ENCODE data around the gene MACROD2.
"Not testable (repeated sequence)": the region's sequence is repeated elsewhere in the genome, so short reads cannot be mapped to it uniquely, and the experiment has no call there.

Gene MACROD2

DNA sequence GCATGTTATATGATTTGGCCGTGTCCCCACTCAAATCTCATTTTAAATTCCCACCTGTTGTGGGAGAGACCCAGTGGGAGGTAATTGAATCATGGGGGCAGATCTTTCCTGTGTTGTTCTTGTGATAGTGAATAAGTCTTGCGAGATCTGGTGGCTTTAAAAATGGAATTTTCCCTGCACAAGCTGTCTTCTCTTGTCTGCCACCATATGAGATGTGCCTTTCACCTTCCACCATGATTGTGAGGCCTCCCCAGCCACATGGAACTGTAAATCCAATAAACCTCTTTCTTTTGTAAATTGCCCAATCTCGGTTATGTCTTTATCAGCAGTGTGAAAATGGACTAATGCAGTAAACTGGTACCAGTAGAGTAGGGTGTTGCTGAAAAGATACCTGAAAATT lies 986.2 kb downstream of the MACROD2 start:
- DNase-seq, result not testable (repeated sequence)

DNA sequence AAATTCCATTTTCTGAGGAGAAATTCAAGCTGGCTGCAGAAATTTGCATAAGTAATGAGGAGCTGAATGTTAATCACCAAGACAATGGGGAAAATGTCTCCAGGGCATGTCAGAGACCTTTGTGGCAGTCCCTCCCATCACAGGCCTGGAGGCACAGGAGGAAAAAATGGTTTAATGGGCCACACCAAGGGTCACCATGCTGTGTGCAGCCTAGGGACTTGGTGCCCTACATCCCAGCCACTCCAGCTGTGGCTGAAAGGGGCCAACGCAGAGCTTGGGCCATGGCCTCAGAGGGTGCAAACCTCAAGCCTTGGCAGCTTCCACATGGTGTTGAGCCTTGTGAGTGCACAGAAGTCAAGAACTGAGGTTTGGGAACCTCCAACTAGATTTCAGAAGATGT lies 987.0 kb downstream of the MACROD2 start:
- not testable (repeated sequence) for DNase-seq

DNA sequence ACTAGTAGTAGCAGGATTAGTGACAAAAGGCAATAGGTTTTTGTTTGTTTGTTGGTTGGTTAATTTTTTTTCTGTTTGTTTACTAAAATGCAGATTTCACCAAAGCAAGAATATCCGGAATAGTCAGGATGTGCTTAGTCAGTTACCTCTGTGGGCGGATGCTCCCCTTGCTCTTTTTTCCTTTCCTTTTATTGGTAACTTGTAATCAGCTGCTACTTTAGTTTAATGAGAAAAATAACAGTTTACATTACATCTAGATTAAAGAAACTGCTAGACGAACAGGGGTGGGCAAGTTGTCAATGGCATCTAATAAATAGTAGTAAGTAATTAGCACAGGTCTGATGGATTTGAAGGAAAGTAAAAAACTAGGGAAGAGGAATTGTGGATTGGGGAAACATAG lies 989.0 kb downstream of the MACROD2 start:
- DNase-seq, result no peak

DNA sequence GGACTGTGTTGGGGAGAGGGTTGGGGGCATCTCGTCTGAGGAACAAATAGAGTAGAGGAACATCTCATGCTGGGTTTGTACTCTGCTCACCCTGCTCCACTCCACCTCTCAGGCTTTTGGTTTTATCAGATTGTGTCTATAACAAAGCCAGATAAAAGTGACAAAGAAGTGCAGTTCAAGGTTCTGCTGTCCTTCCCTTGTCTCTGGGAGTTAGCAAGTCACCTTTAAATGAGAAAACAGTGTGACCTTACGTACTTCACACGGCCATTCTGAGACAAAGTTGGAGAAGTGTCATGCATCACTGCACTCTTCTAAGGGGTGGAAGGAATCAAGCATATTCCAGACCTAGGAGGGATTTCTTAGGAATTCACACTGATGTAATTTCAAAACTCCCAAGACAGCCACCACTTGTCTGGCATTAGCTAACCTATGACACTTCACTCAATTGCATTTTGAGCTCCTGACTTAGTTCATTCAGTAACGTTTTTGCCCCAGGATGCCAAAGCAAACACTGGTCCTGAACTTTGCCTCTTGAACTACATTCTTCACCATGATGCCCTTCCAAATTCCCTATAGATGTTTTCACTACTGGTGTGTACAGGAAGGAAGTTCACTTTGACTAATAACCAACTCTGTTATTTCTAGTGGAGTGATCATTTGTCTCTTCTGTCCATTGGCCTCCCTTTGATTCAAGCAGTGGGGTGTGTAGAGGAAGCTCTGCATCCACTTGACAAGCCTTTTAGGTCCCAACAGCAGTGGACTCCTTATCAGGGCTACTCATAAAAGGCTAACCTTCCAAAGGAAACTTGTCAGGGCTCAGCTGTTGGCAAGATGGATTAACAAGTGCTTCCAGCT lies 989.7 kb downstream of the MACROD2 start:
- no peak for DNase-seq

DNA sequence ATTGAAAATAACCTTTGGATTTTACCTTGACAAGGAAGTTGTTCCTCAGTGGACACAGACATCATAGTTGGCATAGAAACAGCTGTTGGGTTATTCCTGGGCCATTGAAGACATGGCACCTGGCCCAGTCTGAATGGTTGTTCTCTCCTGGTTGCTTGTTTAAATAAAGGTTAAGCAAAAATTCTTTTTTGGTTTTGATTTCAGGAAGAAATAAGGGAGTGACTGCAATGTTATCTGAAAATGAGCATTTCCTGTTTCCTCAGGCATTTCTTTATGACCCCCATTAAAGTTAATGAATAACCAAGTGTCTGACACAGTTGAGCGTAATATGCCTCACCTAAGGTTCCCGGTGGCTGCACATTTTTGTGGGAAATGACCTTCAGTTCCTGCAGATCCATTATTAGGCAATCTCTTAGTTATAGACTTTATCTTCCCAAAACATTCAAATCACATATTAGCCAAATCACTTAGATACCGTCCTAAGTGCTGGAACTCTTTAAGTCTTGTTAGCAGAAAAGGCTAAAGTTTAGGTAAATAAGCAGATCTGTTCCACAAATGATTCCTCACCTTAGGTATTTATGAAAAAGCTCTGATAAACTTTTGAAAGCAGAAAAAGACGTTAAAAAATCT lies 990.8 kb downstream of the MACROD2 start:
- no peak for DNase-seq

DNA sequence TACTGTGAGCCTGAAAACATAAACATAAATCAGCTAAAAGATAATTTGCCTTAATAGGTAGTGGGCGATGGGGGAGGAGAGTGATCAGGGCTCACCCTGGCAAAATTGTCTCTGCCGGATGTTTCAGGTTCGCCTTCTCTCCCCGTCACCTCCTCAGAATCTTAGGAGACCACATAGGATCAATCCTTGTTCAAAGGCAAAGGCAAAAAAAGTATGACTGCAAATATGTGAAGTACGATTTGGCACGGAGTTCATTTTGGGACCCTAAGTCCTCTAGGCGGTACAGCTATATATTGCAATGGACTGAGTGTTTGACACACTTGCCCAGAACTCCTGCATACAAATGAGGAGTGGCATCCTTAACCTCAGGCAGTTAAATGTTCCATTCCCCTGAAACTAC lies 991.3 kb downstream of the MACROD2 start:
- DNase-seq, result no peak

DNA sequence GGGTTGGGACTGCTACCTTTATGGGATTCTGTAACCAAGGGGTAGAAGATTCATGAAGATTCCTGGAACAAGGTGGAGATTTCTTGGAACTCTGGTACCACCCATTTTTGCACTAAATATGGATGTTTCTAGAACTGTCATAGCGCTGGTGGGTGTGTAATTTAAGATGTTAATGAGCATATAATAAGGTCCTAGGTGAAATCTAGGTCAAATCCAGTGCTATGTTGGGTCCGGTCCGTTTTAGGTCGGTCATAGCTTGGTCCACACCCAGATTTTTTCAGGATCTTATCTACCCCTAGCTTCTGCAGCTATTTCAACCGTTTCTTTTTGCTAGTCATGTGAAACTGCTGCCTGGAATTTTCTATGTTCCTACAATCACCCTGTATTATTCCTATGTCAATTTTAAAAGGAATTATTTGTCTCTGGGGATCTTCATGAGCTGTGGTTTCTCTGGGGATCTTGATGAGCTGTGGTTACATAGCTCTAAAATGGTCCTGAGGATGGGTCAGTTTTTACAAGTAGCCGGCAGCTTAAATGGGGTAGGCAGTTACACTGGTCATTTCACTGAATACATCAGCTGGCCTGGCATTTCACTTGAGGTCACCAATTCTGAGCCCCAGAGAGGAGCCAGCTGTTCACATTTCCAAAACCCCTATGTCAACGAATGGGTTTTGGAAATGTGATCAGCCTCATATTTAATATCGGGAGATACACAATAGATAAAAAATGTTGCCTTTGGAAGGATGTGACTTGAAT lies 994.4 kb downstream of the MACROD2 start:
- no peak for DNase-seq

DNA sequence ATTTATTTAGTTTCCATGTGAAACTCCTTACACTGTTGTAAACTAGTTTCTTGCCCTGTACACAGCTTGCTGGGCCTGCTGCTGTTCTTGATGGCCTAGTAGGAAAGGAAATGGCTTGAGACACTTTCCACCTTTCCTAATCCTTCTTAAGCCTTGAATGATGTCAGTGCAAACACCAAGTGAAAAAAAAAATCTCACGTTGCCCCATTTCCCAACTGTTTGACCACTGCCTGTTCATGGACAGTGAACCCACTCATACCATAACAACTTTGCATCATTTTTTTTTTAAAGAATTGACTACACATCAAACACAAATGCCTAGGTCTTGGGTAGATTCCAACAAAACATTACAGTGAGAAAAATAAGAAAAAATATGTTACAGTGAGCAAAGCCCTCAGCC lies 995.7 kb downstream of the MACROD2 start:
- no peak for DNase-seq

DNA sequence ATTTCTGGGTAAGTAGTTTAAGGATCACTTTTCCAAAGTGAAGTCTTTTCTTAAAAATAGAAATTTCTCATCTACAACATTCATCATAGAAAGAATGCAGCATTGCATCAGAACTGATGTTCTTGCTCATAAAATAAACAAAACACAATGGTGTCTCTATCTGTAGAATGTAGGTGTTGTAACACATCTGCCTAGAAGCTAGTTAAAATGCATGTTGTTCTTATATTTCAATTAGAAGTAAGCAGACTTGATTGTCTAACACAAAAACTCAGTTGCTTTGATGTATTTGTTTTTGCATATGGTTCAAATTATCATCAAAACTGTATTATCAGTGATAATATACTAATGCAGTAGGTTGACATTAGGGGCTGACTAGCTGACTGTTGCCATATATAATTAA lies 996.8 kb downstream of the MACROD2 start:
- no peak for DNase-seq

DNA sequence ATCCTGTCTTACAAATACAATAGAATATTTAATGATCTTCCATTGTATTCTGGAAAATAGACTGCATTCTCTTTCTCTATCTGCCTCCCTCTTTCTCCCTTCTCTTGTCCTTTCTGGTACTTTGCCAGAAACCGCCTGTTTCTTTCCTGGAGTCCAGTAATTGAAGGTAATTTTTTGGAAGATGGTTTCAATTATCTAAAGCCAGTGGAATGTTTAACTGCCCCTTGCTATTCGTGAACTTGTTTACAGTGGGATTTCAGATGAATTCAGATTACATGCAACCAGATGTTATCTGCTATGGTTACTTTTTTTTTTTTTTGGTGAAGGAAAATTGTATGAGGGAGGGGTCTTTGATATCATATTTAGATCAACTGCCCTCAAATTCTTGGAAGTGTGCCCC lies 997.6 kb downstream of the MACROD2 start:
- DNase-seq, result no peak

DNA sequence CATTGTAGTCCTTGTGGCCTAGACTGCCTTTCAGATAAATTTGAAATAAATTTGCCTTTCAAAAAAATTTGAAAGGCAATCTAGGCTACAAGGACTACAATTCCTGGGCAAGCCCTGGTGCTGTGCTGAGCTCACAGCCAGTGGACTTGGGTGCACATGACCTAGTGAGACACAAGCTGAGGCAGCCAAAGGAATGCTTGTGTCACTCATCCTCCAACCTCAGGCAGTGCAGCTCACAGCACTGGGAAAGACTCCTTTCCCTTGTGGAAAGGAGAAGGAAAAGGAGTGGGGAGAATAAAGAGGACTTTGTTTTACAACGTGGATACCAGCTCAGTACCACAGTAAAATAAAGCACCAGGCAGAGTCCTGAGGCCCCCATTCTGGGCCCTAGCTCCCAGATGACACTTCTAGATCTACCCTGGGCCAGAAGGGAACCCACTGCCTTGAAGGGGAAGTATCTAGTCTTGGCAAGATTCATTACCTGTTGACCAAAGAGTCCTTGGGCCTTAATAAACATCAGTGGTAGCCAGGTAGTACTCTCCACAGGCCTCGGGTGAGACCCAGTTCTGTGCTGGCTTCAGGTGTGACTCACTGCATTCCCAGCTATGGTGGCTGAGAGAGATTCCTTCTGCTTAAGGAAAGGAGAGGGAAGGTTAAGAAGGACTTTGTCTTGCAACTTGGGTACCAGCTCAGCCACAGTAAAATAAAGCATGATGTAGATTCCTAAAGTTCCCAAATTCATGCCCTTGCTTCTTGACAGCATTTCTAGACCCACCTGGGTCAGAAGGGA lies 1001.8 kb downstream of the MACROD2 start:
- DNase-seq, result no peak

DNA sequence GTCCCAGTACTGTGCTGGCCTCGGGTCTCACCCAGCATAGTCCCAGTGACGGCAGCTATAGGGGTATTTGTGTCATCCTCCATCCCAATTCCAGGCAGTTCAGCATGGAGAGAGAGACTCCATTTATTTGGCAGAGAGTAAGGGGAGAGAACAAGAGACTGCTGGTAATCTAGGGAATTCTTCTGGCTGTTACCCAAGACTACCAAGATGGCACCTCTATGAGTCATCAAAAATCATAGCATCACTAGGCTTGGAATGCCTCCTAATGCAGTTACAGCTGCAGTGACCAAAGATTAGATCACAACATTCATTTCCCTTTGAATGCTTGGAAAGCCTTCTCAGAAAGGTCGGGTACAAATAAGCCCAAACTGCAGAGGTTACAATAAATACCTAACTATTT lies 1002.5 kb downstream of the MACROD2 start:
- DNase-seq, result no peak

DNA sequence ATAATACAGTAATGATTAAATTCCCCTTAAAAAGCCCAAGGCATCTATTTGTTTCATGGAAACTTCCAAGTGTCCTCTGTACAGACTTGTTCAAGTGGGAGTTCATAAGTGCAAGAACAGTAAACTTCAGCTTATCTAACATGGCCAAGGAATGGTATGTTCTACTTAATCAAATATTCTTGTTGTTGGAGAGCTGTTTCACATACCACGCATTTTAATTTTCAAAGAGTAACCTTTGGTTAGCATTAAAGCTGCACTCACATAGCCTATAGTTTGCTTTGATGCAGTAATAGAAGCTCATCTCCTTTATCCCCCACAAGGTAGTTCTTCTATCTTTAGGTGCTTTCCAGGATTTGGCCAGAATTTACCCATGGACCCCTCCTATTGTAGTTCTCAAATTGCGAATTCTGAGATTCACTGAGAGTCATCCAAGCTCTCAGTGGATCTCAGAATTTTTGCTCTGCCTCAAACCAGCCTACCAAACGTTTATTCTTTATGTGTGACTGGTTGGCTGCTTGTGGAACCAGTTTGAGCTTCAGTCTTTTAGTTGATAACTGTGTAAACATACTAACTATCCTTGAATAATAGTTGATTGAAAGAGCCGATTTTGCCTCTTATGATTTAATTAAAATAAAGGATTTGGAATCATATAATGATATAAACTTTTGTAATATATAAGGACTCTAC lies 1010.1 kb downstream of the MACROD2 start:
- no peak for DNase-seq

DNA sequence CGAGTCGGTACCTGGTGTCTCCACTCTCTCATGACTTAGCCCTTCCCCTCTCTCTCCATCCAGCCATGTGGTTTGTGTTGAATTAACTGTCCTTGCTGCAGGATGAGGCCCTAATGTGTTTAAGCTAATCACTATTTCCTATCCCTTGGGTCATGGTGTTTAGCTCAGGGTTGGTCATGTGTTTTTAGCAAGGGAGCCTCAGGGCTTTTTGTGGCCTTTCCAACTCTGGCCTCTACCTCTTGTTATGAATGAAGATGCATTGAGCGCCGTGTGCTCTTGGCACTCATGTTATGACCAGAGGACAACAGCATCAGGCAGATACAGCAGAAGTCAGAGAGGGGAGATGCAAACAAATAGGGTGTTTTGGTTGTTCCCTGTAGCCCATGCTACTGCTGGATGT lies 1016.3 kb downstream of the MACROD2 start:
- no peak for DNase-seq

DNA sequence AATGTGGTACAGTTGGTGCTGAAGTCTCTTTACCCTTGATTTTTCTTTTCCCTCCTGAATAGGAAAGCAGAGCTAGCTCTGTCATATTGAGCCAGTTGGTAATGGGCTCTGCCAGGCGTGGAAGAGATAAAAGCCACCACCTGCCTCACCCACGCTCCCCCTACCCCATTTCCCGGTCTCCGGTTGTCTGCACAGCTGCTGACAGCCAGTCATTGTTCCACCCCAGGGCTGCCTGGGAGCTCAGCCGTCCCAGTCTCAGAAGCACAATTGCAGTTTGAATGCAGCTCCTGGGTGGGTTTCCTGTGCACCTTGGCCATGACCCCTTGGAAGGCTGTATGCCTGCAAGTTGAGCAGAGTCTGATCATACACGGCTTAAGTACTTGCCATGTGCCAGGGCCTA lies 1017.2 kb downstream of the MACROD2 start:
- no peak for DNase-seq

DNA sequence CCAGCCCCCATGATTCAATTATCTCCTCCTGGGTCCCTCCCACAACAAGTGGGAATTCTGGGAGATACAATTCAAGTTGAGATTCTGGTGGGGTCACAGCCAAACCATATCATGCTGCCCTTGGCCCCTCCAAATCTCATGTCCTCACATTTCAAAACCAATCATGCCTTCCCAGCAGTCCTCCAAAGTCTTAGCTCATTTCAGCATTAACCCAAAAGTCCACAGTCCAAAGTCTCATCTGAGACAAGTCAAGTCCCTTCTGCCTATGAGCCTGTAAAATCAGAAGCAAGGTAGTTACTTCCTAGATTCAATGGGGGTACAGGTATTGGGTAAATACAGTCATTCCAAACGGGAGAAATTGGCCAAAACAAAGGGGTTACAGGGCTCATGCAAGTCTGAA lies 1021.6 kb downstream of the MACROD2 start:
- DNase-seq, result not testable (repeated sequence)

DNA sequence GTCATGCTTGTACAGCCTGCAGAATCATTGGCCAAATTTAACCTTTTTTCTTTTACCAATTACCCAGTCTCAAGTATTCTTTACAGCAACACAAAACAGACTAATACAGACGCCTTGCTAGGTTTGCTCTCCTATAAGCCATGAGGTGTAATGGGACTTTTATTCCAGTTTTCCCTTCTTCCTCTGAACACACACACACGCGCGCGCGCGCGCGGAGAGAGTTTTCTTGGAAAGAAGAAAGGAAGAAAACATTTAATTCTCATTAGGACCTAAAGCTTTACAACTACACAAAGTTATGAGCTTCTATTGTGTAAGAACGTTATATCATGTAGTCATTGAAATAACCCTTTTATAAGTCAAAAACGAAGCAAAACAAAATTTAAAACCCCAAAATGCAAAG lies 1023.6 kb downstream of the MACROD2 start:
- no peak for DNase-seq

DNA sequence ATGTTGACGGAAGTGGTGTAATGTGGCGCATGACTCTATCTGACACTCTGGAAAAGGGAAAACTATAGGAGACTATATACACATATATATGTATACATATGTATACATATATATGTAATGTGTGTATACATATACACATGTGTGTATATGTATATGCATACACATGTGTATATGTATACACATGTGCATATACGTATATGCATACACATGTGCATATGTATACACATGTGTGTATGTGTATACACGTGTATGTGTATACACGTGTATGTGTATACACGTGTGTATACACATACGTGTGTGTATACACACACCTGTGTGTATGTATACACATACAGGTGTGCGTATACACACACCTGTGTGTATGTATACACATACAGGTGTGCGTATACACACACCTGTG lies 1025.5 kb downstream of the MACROD2 start:
- no peak for DNase-seq

DNA sequence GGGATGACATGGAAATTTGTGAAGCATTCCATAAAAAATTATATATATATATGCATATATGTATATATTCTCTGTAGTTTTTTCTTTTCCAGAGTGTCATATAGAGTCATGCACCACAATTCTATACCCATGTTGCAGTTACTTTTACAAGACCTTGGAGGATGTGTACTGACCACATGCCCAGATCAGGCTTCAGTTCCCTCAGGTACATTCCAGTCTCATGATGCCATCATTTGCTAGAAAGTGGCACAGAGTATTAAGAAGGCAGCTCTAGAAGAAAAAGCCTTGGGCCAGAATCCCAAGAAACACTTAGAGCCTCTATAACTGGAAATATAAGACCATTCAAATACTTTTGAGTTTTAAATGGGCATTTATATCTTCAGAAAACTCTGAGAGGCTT lies 1027.6 kb downstream of the MACROD2 start:
- no peak for DNase-seq

DNA sequence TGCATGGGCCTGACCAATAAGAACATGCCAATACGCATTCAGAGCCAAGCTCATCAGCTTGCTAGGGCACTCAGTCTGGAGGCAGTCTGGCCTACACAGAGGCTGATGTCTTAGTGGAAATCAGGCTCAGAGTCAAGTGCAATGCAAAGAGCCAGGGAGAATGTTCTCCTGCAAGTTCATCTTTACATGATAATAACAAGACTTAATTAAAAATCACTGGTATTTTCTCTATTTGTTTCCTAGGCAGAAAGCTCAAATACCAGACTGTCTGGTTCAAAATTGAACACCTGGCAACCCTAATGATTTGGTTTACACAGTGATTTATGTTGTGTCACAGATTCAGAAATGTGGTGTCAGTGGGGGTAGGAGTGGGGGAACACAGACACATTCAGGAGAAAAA lies 1031.4 kb downstream of the MACROD2 start:
- DNase-seq, result no peak

DNA sequence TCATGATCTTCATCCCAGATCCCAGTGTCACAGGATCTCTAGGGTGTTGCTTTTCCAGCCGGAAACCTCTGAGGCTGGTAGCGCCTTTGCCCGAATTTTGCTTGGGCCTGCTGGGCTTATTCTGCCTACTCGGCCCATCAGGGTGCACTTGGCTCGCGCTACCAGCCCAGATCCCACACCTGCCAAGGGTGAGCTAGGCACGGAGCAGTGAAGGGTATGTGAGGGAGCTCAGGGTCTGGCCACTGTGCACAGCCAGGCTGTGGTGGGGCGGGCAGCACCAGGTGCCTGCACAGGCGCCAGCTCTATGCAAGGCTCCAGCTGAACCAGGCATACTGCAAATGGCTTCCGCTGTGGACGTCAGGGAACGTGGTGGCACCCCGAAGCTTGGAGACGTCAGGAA lies 1035.5 kb downstream of the MACROD2 start:
- DNase-seq, result no peak

DNA sequence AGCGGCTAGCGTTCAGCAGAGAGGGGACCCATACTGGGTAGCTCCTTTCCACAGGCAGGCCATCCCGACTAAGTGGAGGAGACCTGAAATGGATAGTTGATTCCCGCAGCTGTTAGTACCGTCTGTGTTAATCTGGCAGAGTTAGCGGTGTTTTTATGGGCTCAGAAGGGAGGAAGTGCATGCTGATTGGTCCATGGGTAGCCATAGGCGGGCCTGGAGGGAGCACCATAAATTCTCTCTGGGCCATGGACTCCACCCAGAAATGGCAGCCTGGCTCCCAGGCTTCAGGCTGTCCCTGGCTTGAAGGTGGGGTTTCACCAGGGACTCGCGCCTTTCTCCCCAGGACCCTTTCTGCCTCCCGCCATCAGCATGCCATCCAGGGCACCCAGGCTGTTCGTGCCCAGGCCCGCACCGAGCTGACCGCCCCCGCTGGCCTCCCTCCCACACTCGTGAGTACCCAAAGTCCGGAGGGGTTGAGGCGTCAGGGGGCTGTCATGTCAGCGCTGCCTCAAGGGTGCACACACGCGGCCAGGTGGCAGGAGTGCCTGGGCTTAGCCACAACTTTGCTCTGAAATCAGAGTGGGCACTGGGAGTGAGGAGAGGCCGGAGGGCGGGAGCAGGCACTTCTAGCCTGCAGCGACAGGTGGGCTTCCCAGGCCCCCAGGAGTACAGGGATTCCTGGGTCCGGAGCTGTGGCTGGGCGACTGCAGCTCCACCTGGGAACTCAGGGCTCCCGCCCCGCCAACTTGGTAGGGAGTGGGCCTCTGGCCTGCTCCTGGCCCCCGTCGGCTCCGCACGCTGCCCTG lies 1036.4 kb downstream of the MACROD2 start:
- no peak for DNase-seq

Measured in NCI-H510A (cell line).